Measurements from ENCODE around the gene ISYNA1.

Gene ISYNA1

GRCh38 chr19:18392417-18392816 lies 45.5 kb downstream of the ISYNA1 start:
- peaks cover 10% of the 10 kb centered on the region for H3K27me3 ChIP-seq
- peak overlapping the region; percentile 98 for H3K27ac ChIP-seq
- peaks cover 80 to 93% of the 10 kb centered on the region in 2 experiments for H3K4me1 ChIP-seq (ENCODE audit: control insufficient read depth in 1 of 2, insufficient read depth in 1 of 2, low read depth in 1 of 2, low read length in 1 of 2)
- peak overlapping the region; percentile 90 to 100 for H3K4me3 ChIP-seq (ENCODE audit: low read depth in 1 of 2, low read length in 1 of 2)
- H3K9me3 ChIP-seq: no peaks in the 10 kb centered on the region
- peak; percentile 11 for TF ChIP-seq CTCF (IDR thresholded peaks at IDR 0.05)
- peaks cover 74% of the 10 kb centered on the region for H3K36me3 ChIP-seq

- H3K36me3 ChIP-seq: peaks cover 72% of the 10 kb centered on the region
- peak overlapping the region; percentile 98 for H3K27ac ChIP-seq
- H3K27me3 ChIP-seq: peaks cover 19% of the 10 kb centered on the region
- peak overlapping the region; percentile 90 to 100 for H3K4me3 ChIP-seq (ENCODE audit: low read depth in 1 of 2, low read length in 1 of 2)
- peaks cover 84 to 93% of the 10 kb centered on the region in 2 experiments for H3K4me1 ChIP-seq (ENCODE audit: control insufficient read depth in 1 of 2, insufficient read depth in 1 of 2, low read depth in 1 of 2, low read length in 1 of 2)
- TF ChIP-seq CTCF (IDR thresholded peaks at IDR 0.05): no peak
- no peaks in the 10 kb centered on the region for H3K9me3 ChIP-seq
These were observed 46.3 kb downstream of the ISYNA1 start for GRCh38 chr19:18391509-18392075.

- peaks cover 71 to 80% of the 10 kb centered on the region in 2 experiments for H3K4me1 ChIP-seq (ENCODE audit: control insufficient read depth in 1 of 2, insufficient read depth in 1 of 2, low read depth in 1 of 2, low read length in 1 of 2)
- no peak for TF ChIP-seq CTCF (IDR thresholded peaks at IDR 0.05)
- H3K27me3 ChIP-seq: peaks cover 32% of the 10 kb centered on the region
- no peaks in the 10 kb centered on the region for H3K9me3 ChIP-seq
- peaks cover 59% of the 10 kb centered on the region for H3K36me3 ChIP-seq
- no peak overlapping the region for H3K4me3 ChIP-seq (ENCODE audit: low read depth in 1 of 2, low read length in 1 of 2)
- H3K27ac ChIP-seq: peak overlapping the region; percentile 98
These were observed 47.6 kb downstream of the ISYNA1 start for GRCh38 chr19:18390065-18390907.

- Histone ChIP-seq H3K4me1 (ENCODE audit: control insufficient read depth in 1 of 2, insufficient read depth in 1 of 2, low read depth in 1 of 2, low read length in 1 of 2) (peaks cover 65 to 74% of the 10 kb centered on the region in 2 experiments), H3K9me3 (no peaks in the 10 kb centered on the region), H3K27ac (peak overlapping the region; percentile 98), H3K36me3 (peaks cover 55% of the 10 kb centered on the region), H3K27me3 (peaks cover 38% of the 10 kb centered on the region), H3K4me3 (ENCODE audit: low read depth in 1 of 2, low read length in 1 of 2) (no peak overlapping the region)
- no peak for TF ChIP-seq CTCF (IDR thresholded peaks at IDR 0.05)
These were observed 48.2 kb downstream of the ISYNA1 start for GRCh38 chr19:18389726-18390064.

DNA sequence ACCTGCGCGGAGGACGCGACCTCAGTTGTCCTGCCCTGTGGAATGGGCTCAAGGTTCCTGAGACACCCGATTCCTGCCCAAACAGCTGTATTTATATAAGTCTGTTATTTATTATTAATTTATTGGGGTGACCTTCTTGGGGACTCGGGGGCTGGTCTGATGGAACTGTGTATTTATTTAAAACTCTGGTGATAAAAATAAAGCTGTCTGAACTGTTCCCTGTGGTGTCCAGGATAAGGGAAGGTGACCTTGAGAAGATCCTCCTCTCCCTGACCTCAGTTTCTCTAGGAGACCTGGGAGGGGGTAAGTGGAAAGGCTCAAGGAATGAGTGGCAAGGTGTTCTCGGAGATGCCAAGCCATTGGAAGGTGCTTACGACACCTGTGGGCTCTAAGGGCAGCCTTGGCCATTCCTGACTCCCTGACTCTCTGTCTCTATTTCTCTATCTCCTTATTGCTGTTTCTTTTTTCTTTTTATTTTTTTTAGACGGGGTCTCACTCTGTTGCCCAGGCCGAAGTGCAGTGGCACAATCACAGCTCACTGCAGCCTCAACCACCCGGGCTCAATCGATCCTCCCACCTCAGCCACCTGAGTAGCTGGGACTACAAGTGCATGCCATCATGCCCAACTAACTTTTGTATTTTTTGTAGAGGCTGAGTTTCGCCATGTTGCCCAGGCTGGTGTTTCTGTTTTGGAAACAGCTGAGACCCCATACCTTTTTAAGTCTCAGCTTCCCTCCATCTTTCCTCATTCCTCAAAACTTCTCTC lies 48.8 kb downstream of the ISYNA1 start:
- H3K27me3 ChIP-seq: peaks cover 43% of the 10 kb centered on the region
- H3K4me1 ChIP-seq (ENCODE audit: control insufficient read depth in 1 of 2, insufficient read depth in 1 of 2, low read depth in 1 of 2, low read length in 1 of 2): peaks cover 60 to 69% of the 10 kb centered on the region in 2 experiments
- TF ChIP-seq CTCF (IDR thresholded peaks at IDR 0.05): no peak
- peak overlapping the region; percentile 50 to 60 for H3K4me3 ChIP-seq (ENCODE audit: low read depth in 1 of 2, low read length in 1 of 2)
- H3K36me3 ChIP-seq: peaks cover 50% of the 10 kb centered on the region
- no peaks in the 10 kb centered on the region for H3K9me3 ChIP-seq
- H3K27ac ChIP-seq: peak overlapping the region; percentile 98

Measured in neutrophil (primary cell).